ENCODE measurements around the gene AP1M1. TPM values are rescaled to one million over a fixed set of nuclear protein-coding genes. Genes with fewer than 3 reads are reported as not detected.

AP1M1 gene
- polyA plus RNA-seq, 1 donor, result 58.8 TPM

Other genes starting within 250 kb of the AP1M1 start
- not detected for gene OR10H4, start 248.9 kb upstream of the AP1M1 start, polyA plus RNA-seq (ENCODE audit: insufficient read length)
- 536 TPM for gene TPM4, start 121.4 kb upstream of the AP1M1 start, polyA plus RNA-seq (ENCODE audit: insufficient read length)
- 87.0 TPM for gene RAB8A, start 86.0 kb upstream of the AP1M1 start, polyA plus RNA-seq (ENCODE audit: insufficient read length)
- gene HSH2D, start 54.2 kb upstream of the AP1M1 start, polyA plus RNA-seq (ENCODE audit: insufficient read length), result 0.43 TPM
- gene CIB3, start 24.4 kb upstream of the AP1M1 start, polyA plus RNA-seq (ENCODE audit: insufficient read length), result not detected
- gene FAM32A, start 12.5 kb upstream of the AP1M1 start, polyA plus RNA-seq (ENCODE audit: insufficient read length), result 113 TPM
- gene KLF2, start 126.9 kb downstream of the AP1M1 start, polyA plus RNA-seq (ENCODE audit: insufficient read length), result 15.3 TPM